GM18870 (cell line): ENCODE data around the gene ZBTB21.
"Not testable (repeated sequence)": the region's sequence is repeated elsewhere in the genome, so short reads cannot be mapped to it uniquely, and the experiment has no call there.

Experiments used
- ATAC-seq: cut with Tn5 transposase; IDR thresholded peaks from one replicate; pipeline ENCODE4 v1.9.1; 2021; ENCODE audit warnings: moderate library complexity; ENCODE audit not compliant: unreplicated experiment

Gene ZBTB21

DNA sequence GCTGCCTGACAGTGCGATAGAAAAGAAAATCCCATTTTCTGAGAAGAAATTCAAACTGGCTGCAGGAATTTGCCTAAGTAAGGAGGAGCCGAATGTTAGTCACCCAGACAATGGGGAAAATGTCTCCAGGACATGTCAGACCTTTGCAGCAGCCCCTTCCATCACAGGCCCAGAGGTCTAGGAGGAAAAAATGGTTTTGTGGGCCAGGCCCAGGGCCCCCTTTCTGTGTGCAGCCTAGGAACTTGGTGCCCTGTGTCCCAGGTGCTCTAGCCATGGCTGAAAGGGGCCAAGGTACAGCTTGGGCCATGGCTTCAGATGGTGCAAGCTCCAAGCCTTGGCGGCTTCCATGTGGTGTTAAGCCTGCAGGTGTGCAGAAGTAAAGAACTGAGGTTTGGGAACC lies 14.6 kb downstream of the ZBTB21 start:
- no peak for ATAC-seq

DNA sequence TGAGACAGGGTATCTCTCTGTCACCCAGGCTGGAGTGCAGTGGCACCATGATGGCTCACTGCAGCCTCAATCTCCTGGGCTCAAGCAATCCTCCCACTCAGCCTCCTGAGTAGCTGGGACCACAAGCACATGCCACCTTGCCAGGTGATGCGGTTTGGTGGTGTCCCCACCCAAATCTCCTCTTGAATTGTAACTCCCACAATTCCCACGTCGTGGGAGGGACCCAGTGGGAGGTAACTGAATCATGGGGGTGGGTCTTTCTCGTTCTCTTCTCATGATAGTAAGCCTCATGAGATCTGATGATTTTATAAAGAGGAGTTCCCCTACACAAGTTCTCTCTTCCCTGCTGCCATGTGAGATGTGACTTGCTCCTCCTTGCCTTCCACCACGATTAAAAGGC lies 15.5 kb downstream of the ZBTB21 start:
- not testable (repeated sequence) for ATAC-seq

DNA sequence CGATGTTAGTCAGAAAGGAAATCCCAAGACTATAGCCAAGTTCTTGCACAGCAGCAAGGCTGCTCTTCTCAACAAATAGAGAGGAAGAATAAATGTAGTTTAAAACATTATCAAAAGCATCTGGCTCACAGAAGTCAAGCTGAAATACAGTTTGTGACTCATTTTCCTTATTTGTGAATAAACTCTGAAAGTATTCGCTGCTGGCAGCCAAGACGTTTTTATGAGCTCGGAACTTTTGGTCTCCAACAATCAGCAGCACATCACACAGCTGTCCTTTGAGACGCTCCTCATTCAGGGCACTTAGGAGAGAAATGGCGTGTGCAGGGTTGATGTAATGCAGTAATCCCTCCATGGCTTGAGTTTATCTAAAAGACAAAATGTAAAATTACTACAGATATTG lies 16.4 kb downstream of the ZBTB21 start:
- no peak for ATAC-seq

DNA sequence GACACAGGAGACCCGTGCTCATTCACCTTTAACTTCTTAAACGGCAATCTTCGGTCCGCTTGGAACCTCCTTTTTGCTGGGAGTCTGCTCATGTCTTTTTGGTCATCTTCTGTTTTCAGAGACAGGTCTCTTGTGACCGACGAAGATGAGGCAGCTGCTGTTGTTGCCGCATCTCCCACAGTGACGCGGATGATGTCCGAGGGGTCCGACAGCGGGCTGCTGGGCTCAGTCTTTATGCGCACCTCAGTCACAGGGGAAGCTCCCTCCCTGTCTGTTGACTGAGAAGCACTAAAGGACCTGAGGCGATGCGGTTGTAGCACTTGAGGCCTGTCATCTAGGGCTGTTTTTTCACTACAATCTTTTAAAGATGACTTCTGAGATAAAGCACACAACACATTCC lies 17.6 kb downstream of the ZBTB21 start:
- ATAC-seq: no peak

DNA sequence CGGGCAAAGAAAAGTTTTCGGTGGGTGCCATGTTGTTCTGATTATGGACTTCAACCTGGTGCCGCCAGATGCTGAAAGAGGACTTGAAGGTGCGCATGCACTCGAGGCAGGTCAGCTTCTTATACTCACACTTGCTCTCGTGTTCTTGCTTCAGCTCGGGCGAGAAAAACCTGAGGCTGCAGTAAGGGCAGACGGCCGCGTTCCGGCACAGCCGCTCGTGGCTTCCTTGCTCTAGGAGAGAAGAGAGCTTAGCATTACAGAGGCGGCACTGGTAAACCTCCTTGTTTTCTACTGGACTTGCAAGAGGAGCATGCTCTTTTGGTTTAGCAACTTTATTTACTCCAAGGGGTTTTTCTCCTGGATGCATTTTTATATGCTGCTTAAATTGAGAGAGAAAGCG lies 18.5 kb downstream of the ZBTB21 start:
- ATAC-seq: no peak

DNA sequence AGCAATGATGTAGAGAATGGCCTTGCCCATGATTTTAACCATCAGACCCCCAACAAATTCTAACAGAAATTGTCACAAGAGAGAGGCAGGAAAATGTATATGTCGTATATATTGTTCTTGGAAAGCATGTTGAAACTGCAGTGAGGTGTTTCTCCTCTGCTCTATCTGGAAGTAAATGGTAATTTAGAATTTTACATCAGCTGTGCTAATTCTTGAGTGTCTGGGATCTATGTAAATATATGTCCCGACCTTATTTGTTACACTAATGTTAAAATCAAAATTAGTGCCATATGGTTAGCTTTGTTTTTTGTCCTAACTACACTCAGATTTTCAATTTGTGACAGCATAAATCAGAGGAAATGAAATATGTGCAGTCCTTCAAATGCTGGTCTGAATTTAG lies 20.5 kb downstream of the ZBTB21 start:
- ATAC-seq: no peak

DNA sequence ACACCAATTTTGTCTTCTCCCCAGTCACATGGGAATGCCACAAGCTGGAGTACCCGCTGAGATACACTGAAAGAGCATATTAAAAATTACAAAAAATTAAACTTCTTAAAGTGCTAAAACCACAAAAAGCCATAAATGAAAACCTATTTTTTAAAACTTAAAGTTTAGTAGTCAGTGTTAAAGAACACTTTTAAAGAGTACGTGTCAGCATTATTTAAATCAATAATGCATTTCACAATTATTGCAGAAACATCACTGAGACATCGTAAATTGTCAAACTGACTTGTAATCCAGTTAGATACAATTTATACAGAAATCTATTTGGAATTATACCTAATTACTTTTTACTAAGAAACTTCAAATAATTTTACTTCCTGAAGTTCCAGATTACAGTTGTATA lies 22.9 kb downstream of the ZBTB21 start:
- no peak for ATAC-seq

DNA sequence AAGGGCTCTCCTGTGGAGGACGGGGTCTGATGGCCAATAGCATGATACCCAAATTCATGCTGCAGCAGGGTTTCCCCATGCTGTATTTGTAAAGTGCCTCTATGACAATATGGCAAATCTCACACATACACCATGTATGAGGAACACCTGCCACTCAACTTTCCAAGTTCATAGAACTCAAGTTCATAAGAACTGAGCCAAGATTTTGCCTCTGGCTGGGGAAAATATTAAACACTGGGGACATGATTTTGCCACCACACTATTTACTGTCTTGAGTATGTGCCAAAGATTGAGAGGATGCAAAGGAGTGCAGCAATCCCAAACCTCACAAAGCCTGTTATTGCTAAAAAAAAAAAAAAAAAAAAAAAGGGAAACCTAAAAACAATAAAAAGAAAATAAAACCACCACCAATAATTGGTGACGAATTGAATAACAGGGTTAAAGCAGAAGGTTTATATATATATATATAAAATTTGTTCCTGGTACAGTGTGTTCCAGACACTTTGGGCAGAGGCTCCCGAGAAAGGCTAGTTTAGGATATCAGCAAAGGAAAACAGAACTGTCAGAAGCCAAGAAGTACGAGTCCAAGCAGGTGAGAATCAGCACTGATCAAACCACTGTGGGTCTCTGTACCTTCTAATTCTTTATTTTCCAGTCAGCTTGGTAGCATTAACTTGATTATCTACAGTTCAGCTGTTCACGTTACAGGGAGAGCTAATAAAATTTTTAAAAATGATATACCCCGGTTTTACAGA lies 24.3 kb downstream of the ZBTB21 start:
- no peak for ATAC-seq

DNA sequence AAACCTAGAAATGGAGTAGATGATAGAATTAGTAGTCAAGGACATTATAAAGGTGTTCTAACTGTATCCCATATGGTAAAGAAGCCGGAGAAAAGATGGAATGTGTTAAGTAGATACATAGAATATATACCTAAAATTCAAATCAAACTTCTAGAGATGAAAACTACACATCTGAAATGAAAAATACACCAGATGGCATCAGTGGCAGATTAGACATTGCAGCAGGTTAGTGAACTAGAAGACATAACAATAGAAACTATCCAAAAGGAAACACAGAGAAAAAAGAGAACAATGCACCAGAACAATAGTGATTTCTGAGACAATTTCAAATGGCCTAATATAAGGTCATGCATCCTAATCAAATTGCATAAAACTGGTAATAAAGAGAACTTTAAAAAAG lies 26.9 kb downstream of the ZBTB21 start:
- ATAC-seq: no peak

DNA sequence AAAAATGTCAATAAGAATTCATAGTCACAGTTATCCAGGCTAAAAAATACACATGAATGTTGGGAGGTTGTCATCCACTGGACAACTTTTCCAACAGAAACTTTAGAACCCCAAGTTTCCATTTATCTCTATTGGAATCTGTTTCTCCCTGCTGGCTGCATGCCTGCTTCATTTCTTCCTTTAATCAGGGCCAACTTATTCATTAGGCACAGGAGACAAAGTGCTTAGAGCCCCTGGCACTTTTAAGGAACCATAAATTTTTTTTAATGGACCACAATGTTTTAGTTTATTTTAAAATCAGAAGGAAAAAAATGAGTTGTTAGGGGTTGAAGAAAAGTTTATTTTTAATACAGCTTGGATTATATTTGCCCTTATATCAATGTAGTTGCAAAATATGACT lies 29.6 kb downstream of the ZBTB21 start:
- ATAC-seq: no peak

DNA sequence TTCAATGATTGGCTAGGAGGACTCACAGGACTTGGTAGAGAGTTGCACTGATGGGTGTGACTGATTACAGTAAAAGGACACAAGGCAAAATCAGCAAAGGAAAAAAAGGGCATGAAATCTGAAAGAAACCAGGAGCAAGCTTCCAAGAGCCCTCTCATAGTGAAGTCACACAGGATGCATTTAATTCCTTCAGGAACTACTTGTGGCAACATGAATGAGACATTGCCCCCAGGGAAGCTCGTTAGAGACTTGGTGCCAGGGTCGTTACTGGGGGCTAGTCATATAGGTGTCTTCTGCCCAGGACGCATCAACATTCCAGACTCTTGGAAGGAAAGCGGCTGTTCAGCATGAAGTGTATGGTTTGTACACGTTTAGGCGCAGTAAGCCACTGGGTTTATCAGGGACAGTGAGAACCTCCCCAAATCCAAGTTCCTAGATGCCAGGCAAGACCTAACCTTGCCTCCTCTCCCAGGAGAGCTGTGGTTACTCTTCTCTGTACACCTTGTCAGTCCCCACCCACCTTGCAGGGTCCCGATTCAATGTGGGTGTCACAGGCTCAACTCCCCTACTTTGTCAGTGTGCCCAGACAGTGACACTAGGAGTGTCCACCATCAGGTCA lies 30.3 kb downstream of the ZBTB21 start:
- no peak for ATAC-seq

DNA sequence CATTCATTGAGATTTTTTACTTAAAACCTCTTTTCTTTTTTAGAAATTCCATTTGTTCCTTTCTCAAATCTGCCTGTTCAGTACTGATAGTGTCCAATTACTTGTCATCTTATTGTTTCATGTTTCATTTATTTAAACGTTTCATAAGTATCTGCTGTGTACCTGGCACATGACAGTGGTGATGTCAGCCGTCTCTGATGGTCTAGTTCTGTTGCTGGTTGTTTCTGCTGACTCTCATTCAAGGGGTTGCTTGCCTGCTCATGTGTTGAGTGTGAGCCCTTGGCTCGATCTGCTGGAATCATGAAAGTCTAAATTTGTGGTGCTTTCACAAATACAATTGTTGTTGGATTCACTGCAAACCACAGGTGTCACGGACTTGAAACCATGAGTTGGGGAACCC lies 30.8 kb downstream of the ZBTB21 start:
- no peak for ATAC-seq

DNA sequence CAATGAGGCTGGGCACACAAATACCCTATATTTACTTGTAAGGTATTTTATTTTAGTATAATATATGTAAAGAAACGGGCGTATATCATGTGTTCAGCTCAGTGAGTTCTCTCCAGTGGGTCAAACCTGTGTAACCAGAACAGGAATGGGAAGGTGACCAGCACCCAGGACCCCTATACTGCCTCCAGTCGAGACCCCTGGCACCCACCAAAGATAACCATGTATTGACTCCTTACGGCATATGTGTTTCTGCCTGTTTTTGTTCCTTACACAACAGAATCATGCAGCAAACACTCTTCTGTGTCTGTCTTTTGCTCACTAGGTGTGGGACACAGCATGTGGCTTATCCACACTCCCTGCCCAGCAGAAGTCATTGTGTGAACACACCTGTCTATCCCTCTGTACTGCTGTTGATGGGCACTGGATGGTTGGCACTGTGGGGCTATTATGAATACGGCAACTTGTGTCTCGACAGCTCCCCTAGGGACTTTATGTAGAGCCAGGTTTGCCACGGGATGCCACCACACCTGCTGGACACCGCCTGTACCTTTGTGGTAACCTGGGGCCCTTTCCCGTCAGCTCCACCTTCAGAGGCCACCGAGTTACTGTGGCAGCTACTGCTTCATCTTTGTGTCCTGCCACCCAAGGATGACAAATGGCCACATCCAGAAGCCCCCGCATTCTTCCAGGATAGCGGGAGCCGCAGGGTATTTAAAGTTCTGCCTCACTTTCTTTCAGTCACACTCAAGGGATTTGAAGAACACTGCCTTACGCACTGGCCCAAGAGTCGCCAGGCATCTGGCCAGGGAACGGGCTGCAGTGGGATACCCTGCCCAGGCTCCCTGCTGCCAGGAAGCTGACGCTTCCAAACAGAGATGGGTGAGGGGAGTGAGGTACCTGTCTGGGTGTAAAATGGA lies 32.9 kb downstream of the ZBTB21 start:
- no peak for ATAC-seq

DNA sequence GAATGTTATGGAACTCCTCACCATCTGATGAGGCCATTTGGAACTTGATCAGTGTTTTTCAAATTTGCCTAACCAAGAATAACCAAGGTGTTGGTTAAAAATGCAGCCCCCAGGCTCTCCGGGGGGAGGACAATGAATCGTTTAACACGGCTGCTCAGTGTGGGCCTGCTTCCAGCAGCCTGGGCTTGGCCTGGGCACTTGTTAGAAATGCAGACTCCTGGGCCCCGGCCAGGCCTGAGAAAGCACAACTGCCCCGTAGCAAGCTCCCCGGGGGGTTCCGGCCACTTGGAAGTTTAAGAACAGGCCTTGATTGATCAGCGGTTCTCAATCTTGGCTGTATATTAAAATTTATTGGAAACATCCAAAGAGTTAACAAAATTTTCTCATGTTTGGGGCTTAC lies 33.5 kb downstream of the ZBTB21 start:
- ATAC-seq: no peak

DNA sequence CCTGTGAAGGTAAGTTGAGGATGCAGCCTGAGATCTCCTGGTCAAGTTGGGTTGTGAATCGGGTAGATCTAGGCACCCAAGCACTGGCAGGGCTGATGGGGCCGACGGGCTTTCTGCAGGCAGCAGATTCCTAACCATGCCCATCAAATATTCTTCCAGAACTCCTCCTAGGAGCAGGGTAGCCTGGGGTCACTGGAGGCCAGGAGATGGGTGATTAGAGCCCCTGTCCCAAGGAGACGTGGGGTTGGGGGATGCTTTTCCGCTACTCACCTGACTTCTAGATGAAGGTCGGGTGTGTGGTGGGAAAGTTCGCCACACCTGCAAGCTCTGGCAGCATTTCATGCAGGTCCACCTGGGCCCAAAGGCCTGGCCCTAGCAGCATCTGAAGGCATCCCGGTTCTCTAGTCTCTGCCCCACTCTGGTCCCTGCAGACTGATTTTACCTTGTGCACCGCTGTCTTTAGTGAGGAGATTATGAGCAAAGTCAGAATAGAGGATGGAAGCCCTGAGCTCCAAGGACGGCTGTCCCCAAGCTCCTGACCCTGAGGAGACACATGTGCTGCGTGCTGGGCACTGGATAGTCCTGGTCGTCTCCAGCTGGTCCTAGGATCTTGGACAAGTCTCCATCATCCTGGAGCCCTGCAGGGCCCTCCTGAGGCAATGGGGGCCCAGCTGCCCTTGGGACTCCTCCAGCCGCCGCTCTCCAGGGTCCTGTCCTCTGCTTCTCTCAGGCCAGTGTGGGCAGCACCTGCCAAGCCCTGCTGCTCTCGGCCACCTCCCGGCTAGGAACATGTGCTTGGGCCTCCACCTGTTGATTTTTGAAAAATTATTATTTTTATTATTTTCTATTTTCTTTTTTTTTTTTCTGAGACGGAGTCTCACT lies 34.5 kb downstream of the ZBTB21 start:
- ATAC-seq: no peak

DNA sequence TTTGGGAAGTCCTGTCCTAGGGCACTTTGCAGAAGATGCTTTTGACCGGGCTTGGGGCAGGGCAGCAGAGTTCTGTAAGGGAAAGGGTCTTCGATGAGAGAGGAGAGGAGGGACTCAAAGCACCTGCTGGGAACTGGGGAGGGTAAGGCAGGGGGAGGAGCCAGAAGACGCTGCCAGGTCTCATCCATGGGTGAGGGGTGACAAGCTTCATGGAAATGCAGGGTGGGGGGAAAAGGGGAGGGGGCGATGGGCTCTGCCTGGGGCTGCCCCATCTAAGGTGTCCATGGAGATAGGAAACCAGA lies 35.5 kb downstream of the ZBTB21 start:
- ATAC-seq: no peak

DNA sequence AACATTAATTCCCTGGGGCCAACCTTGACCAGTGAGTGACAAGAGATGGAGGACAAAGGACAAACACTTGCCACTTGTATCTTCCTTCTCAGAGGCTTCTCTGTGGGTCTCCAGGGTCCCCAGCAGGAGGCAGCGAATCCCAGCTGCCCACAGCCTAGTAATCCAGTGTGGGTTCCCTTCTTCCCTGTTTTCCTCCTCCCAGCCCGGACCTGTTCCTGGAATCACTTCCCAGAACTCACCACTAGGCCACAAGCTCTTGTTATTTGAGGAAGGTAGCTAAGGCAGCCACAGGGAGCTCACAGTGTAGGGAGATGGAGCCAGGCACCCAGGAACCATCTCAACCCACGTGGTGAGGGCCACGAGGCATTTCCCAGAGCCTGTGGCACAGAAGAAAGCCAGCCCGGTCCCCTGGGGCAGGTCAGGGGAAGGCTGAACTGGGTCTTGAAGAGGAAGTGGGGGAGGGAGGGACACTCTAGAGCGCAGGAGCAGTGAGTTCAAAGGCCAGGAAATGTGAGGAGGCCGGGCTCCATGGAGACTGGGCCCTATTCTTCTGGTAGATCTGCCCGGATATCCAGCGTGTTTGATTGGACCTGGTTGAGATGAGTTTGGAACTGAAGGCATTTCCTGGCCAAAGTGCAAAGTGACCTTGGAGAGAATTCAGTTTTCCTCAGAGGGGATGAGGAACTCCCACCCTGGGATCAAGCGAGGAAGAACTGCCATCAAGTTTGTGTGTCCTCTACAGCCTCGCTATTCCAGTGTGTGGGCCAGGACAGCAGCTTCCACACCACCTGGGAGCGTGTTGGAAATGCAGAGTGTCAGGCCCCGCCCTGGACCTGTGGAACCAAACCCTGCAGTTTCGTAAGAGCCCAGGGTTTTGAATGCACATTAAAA lies 36.1 kb downstream of the ZBTB21 start:
- no peak for ATAC-seq

DNA sequence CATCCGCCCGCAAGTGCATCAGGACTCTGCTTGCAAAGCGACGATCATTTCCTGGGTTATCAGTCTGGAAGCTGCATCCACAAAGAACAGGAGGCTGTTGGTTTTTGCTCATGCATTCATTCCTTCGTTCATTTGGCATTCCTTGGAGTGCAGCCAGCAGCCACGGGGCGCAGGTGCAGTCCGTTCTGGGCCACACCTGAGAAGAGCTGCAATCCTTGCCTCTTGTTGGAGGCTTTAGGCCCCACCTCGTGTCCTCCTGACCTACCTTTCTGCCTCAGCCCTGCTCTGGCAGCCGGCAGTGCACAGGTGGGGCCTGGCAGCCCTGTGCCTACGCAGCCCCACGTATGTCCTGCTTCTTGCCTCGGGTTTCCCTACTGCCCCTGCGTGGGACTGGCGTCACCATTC lies 36.7 kb downstream of the ZBTB21 start:
- no peak for ATAC-seq

DNA sequence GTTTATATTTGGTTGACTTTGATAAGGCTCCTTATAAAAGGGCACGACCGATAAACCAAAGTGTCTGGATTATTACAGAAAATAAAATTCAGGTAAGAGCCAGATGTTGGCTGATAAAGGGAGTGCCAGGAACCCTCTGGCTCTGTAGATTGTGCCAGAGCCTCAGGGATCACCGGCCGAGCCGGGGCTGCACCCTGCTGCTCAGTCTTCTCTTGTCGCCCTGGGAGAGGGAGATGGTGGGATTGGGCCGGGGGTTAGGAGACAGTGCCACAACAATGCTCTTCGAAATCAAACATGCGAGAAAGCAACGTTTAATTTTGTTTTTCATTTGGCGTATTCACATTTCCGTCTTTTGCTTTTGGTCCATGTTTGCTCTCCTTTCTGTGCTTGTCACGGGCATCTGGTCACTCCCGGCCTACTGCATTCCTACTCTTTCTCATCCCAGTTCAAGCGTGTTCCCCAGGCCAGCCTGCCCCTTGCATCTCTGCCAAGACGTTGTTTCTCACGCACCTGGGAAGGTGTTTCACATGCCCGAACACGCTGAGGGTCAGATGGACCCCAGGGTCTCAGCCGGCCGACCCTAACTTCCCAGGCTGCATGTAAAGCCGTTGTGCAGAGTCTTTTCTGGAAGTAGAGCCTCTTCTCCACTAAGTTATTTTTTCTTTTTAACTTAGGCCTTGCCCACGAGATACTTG lies 37.5 kb downstream of the ZBTB21 start:
- no peak for ATAC-seq
